ENCODE results near the gene XPO5. TPM values are rescaled to one million over a fixed set of nuclear protein-coding genes. Genes with fewer than 3 reads are reported as not detected.
"Not testable (repeated sequence)": the region's sequence is repeated elsewhere in the genome, so short reads cannot be mapped to it uniquely, and the experiment has no call there.

Gene XPO5
- polyA plus RNA-seq, 1 experiment = 31.5 TPM

DNA sequence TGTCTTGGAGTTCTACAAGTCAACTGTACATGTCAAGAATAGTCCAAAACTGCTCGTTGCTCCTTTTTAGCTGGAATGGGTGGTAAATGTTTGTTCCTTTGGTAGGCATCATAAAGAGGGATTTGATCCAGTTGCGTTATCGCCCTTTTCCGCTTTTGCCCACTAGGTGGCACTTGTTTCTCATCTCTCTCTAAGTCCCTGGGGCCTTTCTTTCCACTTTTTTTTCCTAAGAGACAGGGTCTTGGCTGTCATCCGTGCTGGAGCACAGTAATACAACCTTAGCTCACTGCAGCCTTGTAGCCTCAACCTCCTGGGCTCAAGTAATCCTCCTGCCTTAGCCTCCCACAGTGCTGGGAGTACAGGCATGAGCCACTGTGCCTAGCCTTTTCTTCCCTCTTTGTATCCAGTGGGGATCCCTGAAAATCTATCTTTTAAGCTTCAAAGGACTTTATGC lies 32.5 kb upstream of the XPO5 start:
- no peaks in the 10 kb centered on the region for H3K9me3 ChIP-seq (ENCODE audit: control insufficient read depth, insufficient read depth, low read length)
- no peak overlapping the region for H3K4me3 ChIP-seq (ENCODE audit: low read depth, low read length)
- peak; percentile 93 for TF ChIP-seq CTCF (IDR thresholded peaks at IDR 0.05; ENCODE audit: low read depth, low read length)
- H3K27ac ChIP-seq (ENCODE audit: low read depth, low read length) = no peak overlapping the region
- POLR2A ChIA-PET = no interaction called here
- DNase-seq (ENCODE audit: low read depth, low spot score) = peak; percentile 61
- no peaks in the 10 kb centered on the region for H3K27me3 ChIP-seq (ENCODE audit: control insufficient read depth, insufficient read depth, low read length)
- CTCF ChIA-PET = interaction anchor here (0.5 to 2.5 kb wide), 32 partner anchors 8 to 990 kb away, joined by 3 to 32 read pairs (median 4); partner anchors contain the start of genes GTPBP2 and MRPS18A

- no peak for DNase-seq (ENCODE audit: low read depth, low spot score)
- Histone ChIP-seq H3K9me3 (ENCODE audit: control insufficient read depth, insufficient read depth, low read length) (no peaks in the 10 kb centered on the region), H3K27me3 (ENCODE audit: control insufficient read depth, insufficient read depth, low read length) (no peaks in the 10 kb centered on the region), H3K4me3 (ENCODE audit: low read depth, low read length) (no peak overlapping the region), H3K27ac (ENCODE audit: low read depth, low read length) (no peak overlapping the region)
- TF ChIP-seq CTCF (IDR thresholded peaks at IDR 0.05; ENCODE audit: low read depth, low read length) = no peak
- CTCF ChIA-PET = interaction anchor here (1.0 kb wide), 1 partner anchor 12 kb away, joined by 3 read pairs; no protein-coding TSS in a partner anchor
- POLR2A ChIA-PET = no interaction called here
Measured at GRCh38 chr6:43606019-43606418, 30.2 kb upstream of the XPO5 start.

- no peak overlapping the region for H3K27ac ChIP-seq (ENCODE audit: low read depth, low read length)
- CTCF ChIA-PET = interaction anchor here (1.5 kb wide), 1 partner anchor 10 kb away, joined by 5 read pairs; no protein-coding TSS in a partner anchor
Measured at GRCh38 chr6:43604174-43604573, 28.3 kb upstream of the XPO5 start.

DNA sequence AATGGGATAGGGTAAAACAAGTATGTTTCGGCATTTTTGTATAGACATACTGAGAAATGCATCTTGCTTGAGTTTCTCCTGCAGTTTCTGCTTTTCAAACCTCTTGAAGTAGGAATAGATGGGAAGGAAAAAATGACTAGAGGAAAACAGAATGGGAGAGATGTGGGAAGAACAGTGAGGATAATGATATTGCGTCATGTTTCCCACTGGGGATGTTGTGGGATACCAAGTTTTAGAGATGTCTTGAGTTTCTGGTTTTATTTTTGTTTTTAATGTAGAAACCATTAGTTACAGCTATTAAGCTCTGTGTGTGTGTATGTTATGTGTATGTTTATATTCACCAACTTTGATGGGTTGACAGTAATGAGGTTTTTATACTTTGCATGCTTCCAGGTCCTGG lies 24.8 kb upstream of the XPO5 start:
- H3K4me3 ChIP-seq (ENCODE audit: low read depth, low read length) = no peak overlapping the region
- TF ChIP-seq CTCF (IDR thresholded peaks at IDR 0.05; ENCODE audit: low read depth, low read length) = no peak
- no peak for DNase-seq (ENCODE audit: low read depth, low spot score)
- no peak overlapping the region for H3K27ac ChIP-seq (ENCODE audit: low read depth, low read length)
- no peaks in the 10 kb centered on the region for H3K27me3 ChIP-seq (ENCODE audit: control insufficient read depth, insufficient read depth, low read length)
- POLR2A ChIA-PET = no interaction called here
- H3K9me3 ChIP-seq (ENCODE audit: control insufficient read depth, insufficient read depth, low read length) = no peaks in the 10 kb centered on the region
- CTCF ChIA-PET = interaction anchor here (1.0 kb wide), 1 partner anchor 8 kb away, joined by 4 read pairs; no protein-coding TSS in a partner anchor

More at GRCh38 chr6:43604174-43604573, 28.3 kb upstream of the XPO5 start:
- POLR2A ChIA-PET = no interaction called here
- DNase-seq (ENCODE audit: low read depth, low spot score) = peak; percentile 27
- TF ChIP-seq CTCF (IDR thresholded peaks at IDR 0.05; ENCODE audit: low read depth, low read length) = no peak
- no peaks in the 10 kb centered on the region for H3K27me3 ChIP-seq (ENCODE audit: control insufficient read depth, insufficient read depth, low read length)
- H3K4me3 ChIP-seq (ENCODE audit: low read depth, low read length) = no peak overlapping the region
- H3K9me3 ChIP-seq (ENCODE audit: control insufficient read depth, insufficient read depth, low read length) = no peaks in the 10 kb centered on the region

GRCh38 chr6:43593938-43594337 lies 18.1 kb upstream of the XPO5 start:
- ChIA-PET CTCF (interaction anchor here (0.6 to 5.0 kb wide), 3 partner anchors 12 to 26 kb away, joined by 3 to 29 read pairs (median 4); no protein-coding TSS in a partner anchor), POLR2A (no interaction called here)
- no peak overlapping the region for H3K4me3 ChIP-seq (ENCODE audit: low read depth, low read length)
- no peak overlapping the region for H3K27ac ChIP-seq (ENCODE audit: low read depth, low read length)
- DNase-seq (ENCODE audit: low read depth, low spot score) = no peak
- no peaks in the 10 kb centered on the region for H3K9me3 ChIP-seq (ENCODE audit: control insufficient read depth, insufficient read depth, low read length)
- no peaks in the 10 kb centered on the region for H3K27me3 ChIP-seq (ENCODE audit: control insufficient read depth, insufficient read depth, low read length)
- TF ChIP-seq CTCF (IDR thresholded peaks at IDR 0.05; ENCODE audit: low read depth, low read length) = no peak

DNA sequence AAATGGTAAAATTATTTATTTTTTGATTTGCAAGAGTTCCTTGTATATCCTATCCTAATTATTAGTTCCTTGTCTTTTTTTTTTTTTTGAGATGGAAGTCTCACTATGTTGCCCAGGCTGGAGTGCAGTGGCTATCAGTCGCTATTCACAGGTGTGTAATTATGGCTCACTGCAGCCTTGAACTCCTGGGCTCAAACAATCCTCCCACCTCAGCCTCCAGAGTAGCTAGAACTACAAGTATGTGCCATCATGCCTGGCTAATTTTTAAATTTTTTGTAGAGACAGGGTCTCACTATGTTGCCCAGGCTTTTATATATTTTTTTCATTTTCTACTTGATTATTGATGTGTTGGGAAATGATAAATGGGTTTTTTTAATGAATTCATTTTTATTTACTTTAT lies 13.7 kb upstream of the XPO5 start:
- not testable (repeated sequence) for H3K9me3 ChIP-seq (ENCODE audit: control insufficient read depth, insufficient read depth, low read length); DNase-seq (ENCODE audit: low read depth, low spot score); H3K27ac ChIP-seq (ENCODE audit: low read depth, low read length); H3K27me3 ChIP-seq (ENCODE audit: control insufficient read depth, insufficient read depth, low read length); H3K4me3 ChIP-seq (ENCODE audit: low read depth, low read length)
- ChIA-PET CTCF (interaction anchor here (0.7 kb wide), 1 partner anchor 227 kb away, joined by 3 read pairs; no protein-coding TSS in a partner anchor), POLR2A (interaction anchor here (0.7 kb wide), 2 partner anchors 52 to 150 kb away, joined by 3 to 4 read pairs; no protein-coding TSS in a partner anchor)
